Measurements from ENCODE around the gene ZNF764. TPM values are rescaled to one million over a fixed set of nuclear protein-coding genes. Genes with fewer than 3 reads are reported as not detected.

ZNF764 gene
- total RNA-seq, 2 experiments from 2014 or later, result 9.7 to 10.4 TPM

DNA sequence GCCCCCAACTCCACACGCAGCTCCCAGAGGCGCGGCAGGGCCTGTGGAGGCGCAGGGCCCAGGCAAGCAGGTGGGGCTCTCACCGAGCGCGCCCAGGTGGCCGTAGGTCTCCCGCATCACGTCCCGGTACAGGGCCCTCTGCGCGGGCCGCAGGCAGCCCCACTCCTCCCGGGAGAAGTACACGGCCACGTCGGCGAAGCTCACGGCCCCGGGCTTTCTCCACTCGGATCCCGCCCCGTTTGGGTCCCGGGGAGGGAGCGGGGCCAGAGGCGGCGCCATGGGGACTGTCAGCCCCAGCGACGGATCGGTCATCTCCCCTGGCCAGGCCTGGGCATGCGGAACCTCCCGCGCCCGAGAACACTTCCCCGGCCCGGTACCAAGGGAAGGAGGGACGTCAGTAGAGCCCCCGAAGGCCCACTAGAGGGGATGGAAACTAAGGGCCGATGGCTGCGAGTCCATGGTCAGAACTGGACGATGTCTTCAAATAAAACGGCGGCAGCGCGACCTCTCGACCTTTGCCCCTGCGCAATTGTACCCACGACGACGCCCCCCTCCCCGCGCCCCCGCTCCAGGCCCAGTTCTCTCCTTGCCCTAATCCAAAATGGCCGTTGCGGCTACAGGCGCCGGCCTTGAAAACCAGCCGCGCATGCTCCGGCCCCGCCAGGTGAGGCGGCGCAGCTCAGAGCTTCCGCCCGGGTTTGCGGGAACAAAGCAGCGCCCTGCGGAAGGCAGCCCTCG is 23.6 kb downstream of the ZNF764 start, which contains the start of gene ZNF747:
TSS of gene ZNF747 (minus strand) at position 491 of the 738 bp plus-strand sequence. CDS start at position 312, 179 bp downstream.
- Mint-ChIP-seq H3K36me3 (ENCODE audit: low read depth) (peaks cover 41% of the 10 kb centered on the region), H3K4me1 (ENCODE audit: low read depth) (peaks cover 40% of the 10 kb centered on the region), H3K4me3 (peak within 1 kb of the TSS; percentile 86), H3K9me3 (no peaks in the 10 kb centered on the region), H3K27me3 (no peaks in the 10 kb centered on the region), H3K27ac (peak within 1 kb of the TSS; percentile 99)
- intact Hi-C loops (cut with micrococcal nuclease), result loop anchor here (1.0 kb wide), 1 partner anchor 24 kb away; the partner anchor contains the start of gene ZNF764
- TF ChIP-seq, protein P1, sequence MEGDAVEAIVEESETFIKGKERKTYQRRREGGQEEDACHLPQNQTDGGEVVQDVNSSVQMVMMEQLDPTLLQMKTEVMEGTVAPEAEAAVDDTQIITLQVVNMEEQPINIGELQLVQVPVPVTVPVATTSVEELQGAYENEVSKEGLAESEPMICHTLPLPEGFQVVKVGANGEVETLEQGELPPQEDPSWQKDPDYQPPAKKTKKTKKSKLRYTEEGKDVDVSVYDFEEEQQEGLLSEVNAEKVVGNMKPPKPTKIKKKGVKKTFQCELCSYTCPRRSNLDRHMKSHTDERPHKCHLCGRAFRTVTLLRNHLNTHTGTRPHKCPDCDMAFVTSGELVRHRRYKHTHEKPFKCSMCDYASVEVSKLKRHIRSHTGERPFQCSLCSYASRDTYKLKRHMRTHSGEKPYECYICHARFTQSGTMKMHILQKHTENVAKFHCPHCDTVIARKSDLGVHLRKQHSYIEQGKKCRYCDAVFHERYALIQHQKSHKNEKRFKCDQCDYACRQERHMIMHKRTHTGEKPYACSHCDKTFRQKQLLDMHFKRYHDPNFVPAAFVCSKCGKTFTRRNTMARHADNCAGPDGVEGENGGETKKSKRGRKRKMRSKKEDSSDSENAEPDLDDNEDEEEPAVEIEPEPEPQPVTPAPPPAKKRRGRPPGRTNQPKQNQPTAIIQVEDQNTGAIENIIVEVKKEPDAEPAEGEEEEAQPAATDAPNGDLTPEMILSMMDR (IDR thresholded peaks at IDR 0.05), result no peak
- POLR2A ChIA-PET, result interaction anchor here (0.6 to 4.7 kb wide), 33 partner anchors 9 to 351 kb away, joined by 3 to 42 read pairs (median 6); partner anchors contain the start of genes CORO1A, ITGAL, PRR14 and SEPHS2
- ATAC-seq (peak; percentile 83), DNase-seq (peak; percentile 94)
- CTCF ChIA-PET, result interaction anchor here (1.0 to 4.3 kb wide), 21 partner anchors 24 to 163 kb away, joined by 3 to 39 read pairs (median 7); partner anchors contain the start of genes DCTPP1, PRR14, ZNF688 and ZNF764

DNA sequence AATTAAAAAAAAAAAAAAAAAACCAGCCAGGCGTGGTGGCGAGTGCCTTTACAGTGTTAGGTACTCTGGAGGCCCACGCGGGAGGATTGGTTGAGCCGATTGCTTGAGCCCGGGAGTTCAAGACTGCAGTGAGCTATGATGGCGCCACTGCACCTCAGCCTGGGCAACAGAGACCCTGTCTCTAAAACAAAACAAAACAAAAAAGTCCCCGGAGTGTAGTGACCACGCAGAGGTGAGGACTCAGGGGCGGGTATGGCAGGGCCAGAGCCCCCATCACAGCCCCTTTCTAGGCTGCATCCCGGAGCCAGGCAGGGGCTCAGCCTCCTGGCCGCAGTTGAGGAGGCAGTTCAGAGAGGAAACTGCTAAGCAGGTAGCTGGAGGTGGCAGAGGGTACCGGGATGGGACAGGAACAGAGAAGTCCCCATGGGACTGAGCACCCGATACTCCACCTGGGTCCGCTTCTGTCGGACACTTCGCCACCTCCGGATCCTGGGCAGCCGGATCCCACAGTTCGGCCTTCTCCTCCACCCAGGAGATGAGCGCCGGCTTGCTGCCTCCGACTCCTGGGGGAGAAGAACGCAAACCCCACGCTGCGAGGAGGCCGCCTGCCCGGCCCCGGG is 24.3 kb downstream of the ZNF764 start:
- intact Hi-C loops (cut with micrococcal nuclease), result no loop called here
- Mint-ChIP-seq H3K27me3 (no peaks in the 10 kb centered on the region), H3K27ac (peak overlapping the region; percentile 99), H3K36me3 (ENCODE audit: low read depth) (peaks cover 39% of the 10 kb centered on the region), H3K9me3 (no peaks in the 10 kb centered on the region), H3K4me3 (peak overlapping the region; percentile 86), H3K4me1 (ENCODE audit: low read depth) (peaks cover 39% of the 10 kb centered on the region)
- ATAC-seq, result peak; percentile 5
- CTCF ChIA-PET, result interaction anchor here (0.6 to 4.3 kb wide), 11 partner anchors 24 to 124 kb away, joined by 3 to 39 read pairs (median 13); partner anchors contain the start of genes ZNF688, ZNF689, ZNF764 and ZNF785
- POLR2A ChIA-PET, result interaction anchor here (0.8 to 4.7 kb wide), 17 partner anchors 8 to 117 kb away, joined by 3 to 42 read pairs (median 16); partner anchors contain the start of genes ITGAL, PRR14, ZNF688 and ZNF689
- TF ChIP-seq, protein P1 (IDR thresholded peaks at IDR 0.05), result no peak
- peak; percentile 52 for DNase-seq

DNA sequence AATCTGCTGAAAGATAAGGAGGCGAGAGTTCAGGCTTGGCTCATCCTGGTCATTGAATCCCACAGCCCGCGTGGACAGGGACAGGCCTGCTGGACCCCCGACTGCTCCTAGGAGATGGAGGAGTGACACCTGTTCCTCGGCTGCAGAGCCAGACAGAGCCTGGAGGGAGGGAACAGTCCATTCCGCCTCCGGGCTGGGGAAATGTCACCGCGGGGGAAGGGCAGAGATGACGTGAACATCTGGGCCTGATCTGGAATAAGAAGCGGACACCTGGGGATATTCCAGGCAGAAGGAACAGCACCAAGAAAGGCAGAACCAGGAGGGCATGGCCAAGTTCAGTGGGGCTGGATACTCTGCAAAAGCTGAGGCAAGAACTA is 25.0 kb downstream of the ZNF764 start:
- ChIA-PET POLR2A (interaction anchor here (1.1 to 4.7 kb wide), 8 partner anchors 8 to 60 kb away, joined by 3 to 42 read pairs (median 18); partner anchors contain the start of genes ITGAL, ZNF688 and ZNF764), CTCF (interaction anchor here (0.6 to 4.3 kb wide), 4 partner anchors 33 to 124 kb away, joined by 3 to 39 read pairs (median 7); partner anchors contain the start of gene ZNF689)
- ATAC-seq (no peak), DNase-seq (no peak)
- Mint-ChIP-seq H3K4me3 (peak overlapping the region; percentile 86), H3K27me3 (no peaks in the 10 kb centered on the region), H3K36me3 (ENCODE audit: low read depth) (peaks cover 39% of the 10 kb centered on the region), H3K4me1 (ENCODE audit: low read depth) (peaks cover 41% of the 10 kb centered on the region), H3K9me3 (no peaks in the 10 kb centered on the region), H3K27ac (peak overlapping the region; percentile 58)
- TF ChIP-seq, protein P1 (IDR thresholded peaks at IDR 0.05), result no peak
- intact Hi-C loops (cut with micrococcal nuclease), result no loop called here

DNA sequence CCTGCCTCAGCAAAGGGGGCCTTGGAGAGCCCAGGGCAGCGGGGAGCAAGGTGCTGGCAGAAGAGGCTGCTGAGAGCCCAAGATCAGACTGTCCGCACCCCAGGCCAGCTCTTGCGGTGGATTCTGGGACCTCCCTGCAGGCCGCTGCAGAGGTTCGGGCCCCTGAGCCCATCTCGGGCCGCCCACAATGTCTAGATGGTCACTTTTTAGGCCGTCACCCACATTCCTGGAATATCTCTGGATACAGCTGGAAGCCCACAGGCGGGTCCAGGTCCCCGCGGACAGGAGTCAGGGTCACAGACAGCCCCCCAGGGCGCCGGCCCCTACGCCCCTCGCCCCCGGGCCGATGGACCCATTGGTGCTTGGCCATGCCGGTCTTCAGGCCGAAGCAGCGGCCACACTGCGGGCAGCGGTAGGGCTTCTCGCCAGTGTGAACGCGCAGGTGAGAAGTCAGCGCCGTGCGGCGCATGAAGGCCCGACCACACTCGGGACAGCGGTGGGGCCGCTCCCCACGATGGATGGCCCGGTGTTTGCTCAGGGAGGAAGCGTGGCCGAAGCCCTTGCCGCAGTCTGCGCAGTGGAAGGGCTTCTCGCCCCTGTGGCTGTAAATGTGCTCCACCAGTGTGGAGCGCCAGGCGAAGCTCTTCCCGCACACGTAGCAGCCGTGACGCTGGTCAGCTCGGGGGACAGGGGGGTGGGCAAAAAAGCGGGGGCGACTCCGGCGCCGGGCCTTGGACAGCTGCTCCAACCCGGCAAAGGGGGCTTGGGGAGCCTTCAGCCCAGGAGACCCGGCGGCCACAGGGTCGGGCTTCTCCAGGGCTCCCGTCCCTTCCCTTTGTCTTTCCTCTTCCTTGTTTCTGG is 25.7 kb downstream of the ZNF764 start:
- ChIA-PET CTCF (interaction anchor here (0.8 kb wide), 1 partner anchor 83 kb away, joined by 3 read pairs; no protein-coding TSS in a partner anchor), POLR2A (interaction anchor here (3.7 to 4.7 kb wide), 3 partner anchors 12 to 39 kb away, joined by 17 to 42 read pairs (median 29); partner anchors contain the start of gene ZNF688)
- Mint-ChIP-seq H3K27ac (peak overlapping the region; percentile 58), H3K4me3 (peak overlapping the region; percentile 86), H3K36me3 (ENCODE audit: low read depth) (peaks cover 33% of the 10 kb centered on the region), H3K9me3 (no peaks in the 10 kb centered on the region), H3K27me3 (no peaks in the 10 kb centered on the region), H3K4me1 (ENCODE audit: low read depth) (peaks cover 42% of the 10 kb centered on the region)
- no peak for ATAC-seq
- TF ChIP-seq, protein P1 (IDR thresholded peaks at IDR 0.05), result no peak
- no peak for DNase-seq
- intact Hi-C loops (cut with micrococcal nuclease), result no loop called here
